Measurements from ENCODE around the gene CHRND.

The CHRND gene

GRCh38 chr2:232525791-232526371, at the start of gene CHRND:
CHRND (plus strand) TSS chr2:232526160; CDS start chr2:232526216, 56 bp downstream.
- no peaks in the 10 kb centered on the region for H3K9me3 ChIP-seq (ENCODE audit: control insufficient read depth, insufficient read depth, low read length)

GRCh38 chr2:232476791-232477190, 49.2 kb upstream of the CHRND start:
- Histone ChIP-seq H3K9me3 (ENCODE audit: control insufficient read depth, insufficient read depth, low read length) (no peaks in the 10 kb centered on the region), H3K36me3 (ENCODE audit: insufficient read depth, low read length) (no peaks in the 10 kb centered on the region), H3K4me1 (ENCODE audit: insufficient read depth, low read length) (no peaks in the 10 kb centered on the region), H3K9ac (ENCODE audit: low read depth, low read length) (no peak overlapping the region)

More at GRCh38 chr2:232525791-232526371, at the start of gene CHRND:
- Histone ChIP-seq H3K36me3 (ENCODE audit: insufficient read depth, low read length) (no peaks in the 10 kb centered on the region), H3K9ac (ENCODE audit: low read depth, low read length) (no peak within 1 kb of the TSS), H3K4me1 (ENCODE audit: insufficient read depth, low read length) (peaks cover 3% of the 10 kb centered on the region)

GRCh38 chr2:232477751-232478510, 48.0 kb upstream of the CHRND start:
- Histone ChIP-seq H3K36me3 (ENCODE audit: insufficient read depth, low read length) (no peaks in the 10 kb centered on the region), H3K9me3 (ENCODE audit: control insufficient read depth, insufficient read depth, low read length) (no peaks in the 10 kb centered on the region), H3K4me1 (ENCODE audit: insufficient read depth, low read length) (no peaks in the 10 kb centered on the region), H3K9ac (ENCODE audit: low read depth, low read length) (no peak overlapping the region)

- Histone ChIP-seq H3K9me3 (ENCODE audit: control insufficient read depth, insufficient read depth, low read length) (no peaks in the 10 kb centered on the region), H3K9ac (ENCODE audit: low read depth, low read length) (no peak overlapping the region), H3K4me1 (ENCODE audit: insufficient read depth, low read length) (no peaks in the 10 kb centered on the region)
Measured at GRCh38 chr2:232478571-232479340, 47.2 kb upstream of the CHRND start.

GRCh38 chr2:232479341-232480200, 46.4 kb upstream of the CHRND start:
- Histone ChIP-seq H3K4me1 (ENCODE audit: insufficient read depth, low read length) (no peaks in the 10 kb centered on the region), H3K9ac (ENCODE audit: low read depth, low read length) (no peak overlapping the region), H3K9me3 (ENCODE audit: control insufficient read depth, insufficient read depth, low read length) (no peaks in the 10 kb centered on the region), H3K36me3 (ENCODE audit: insufficient read depth, low read length) (no peaks in the 10 kb centered on the region)

More at GRCh38 chr2:232478571-232479340, 47.2 kb upstream of the CHRND start:
- no peaks in the 10 kb centered on the region for H3K36me3 ChIP-seq (ENCODE audit: insufficient read depth, low read length)

- H3K9me3 ChIP-seq (ENCODE audit: control insufficient read depth, insufficient read depth, low read length): no peaks in the 10 kb centered on the region
- H3K36me3 ChIP-seq (ENCODE audit: insufficient read depth, low read length): no peaks in the 10 kb centered on the region
- no peaks in the 10 kb centered on the region for H3K4me1 ChIP-seq (ENCODE audit: insufficient read depth, low read length)
- H3K9ac ChIP-seq (ENCODE audit: low read depth, low read length): no peak overlapping the region
Measured at GRCh38 chr2:232480201-232481190, 45.5 kb upstream of the CHRND start.

GRCh38 chr2:232481322-232482140, 44.4 kb upstream of the CHRND start:
- Histone ChIP-seq H3K4me1 (ENCODE audit: insufficient read depth, low read length) (no peaks in the 10 kb centered on the region), H3K36me3 (ENCODE audit: insufficient read depth, low read length) (no peaks in the 10 kb centered on the region), H3K9me3 (ENCODE audit: control insufficient read depth, insufficient read depth, low read length) (no peaks in the 10 kb centered on the region), H3K9ac (ENCODE audit: low read depth, low read length) (no peak overlapping the region)

GRCh38 chr2:232482301-232483238, 43.4 kb upstream of the CHRND start:
- Histone ChIP-seq H3K36me3 (ENCODE audit: insufficient read depth, low read length) (no peaks in the 10 kb centered on the region), H3K9ac (ENCODE audit: low read depth, low read length) (no peak overlapping the region), H3K4me1 (ENCODE audit: insufficient read depth, low read length) (no peaks in the 10 kb centered on the region), H3K9me3 (ENCODE audit: control insufficient read depth, insufficient read depth, low read length) (no peaks in the 10 kb centered on the region)

GRCh38 chr2:232483311-232483922, 42.5 kb upstream of the CHRND start:
- H3K9ac ChIP-seq (ENCODE audit: low read depth, low read length): no peak overlapping the region
- H3K9me3 ChIP-seq (ENCODE audit: control insufficient read depth, insufficient read depth, low read length): no peaks in the 10 kb centered on the region
- no peaks in the 10 kb centered on the region; the same call in 1 of the 2 replicates for H3K4me1 ChIP-seq (ENCODE audit: insufficient read depth, low read length)
- H3K36me3 ChIP-seq (ENCODE audit: insufficient read depth, low read length): no peaks in the 10 kb centered on the region

GRCh38 chr2:232483923-232484627, 41.9 kb upstream of the CHRND start:
- H3K36me3 ChIP-seq (ENCODE audit: insufficient read depth, low read length): no peaks in the 10 kb centered on the region
- peaks cover 6% of the 10 kb centered on the region for H3K4me1 ChIP-seq (ENCODE audit: insufficient read depth, low read length)

More at GRCh38 chr2:232483923-232484627, 41.9 kb upstream of the CHRND start:
- Histone ChIP-seq H3K9me3 (ENCODE audit: control insufficient read depth, insufficient read depth, low read length) (no peaks in the 10 kb centered on the region), H3K9ac (ENCODE audit: low read depth, low read length) (no peak overlapping the region)

Data from ES-I3 (cell line).